HCT116 (cell line): ENCODE data around the gene MED25. TPM values are rescaled to one million over a fixed set of nuclear protein-coding genes. Genes with fewer than 3 reads are reported as not detected.

Experiments used
- ATAC-seq: fragments of 200-7000 bp; cut with Tn5 transposase; 2 replicates; pipeline ENCODE4 v1.9.1; 2020; ENCODE audit warnings: mild to moderate bottlenecking, moderate library complexity
- BruUV-seq: library from RNA; stranded (reverse); fragments of 400-500 nt; replicated peaks from 2 replicates; lab custom pipeline; 2021; lab: Mats Ljungman, UMichigan
- CTCF ChIA-PET: fragments of 300-600 bp; sonication (Branson Sonifier 250); formaldehyde crosslinking; loops from one replicate; lab custom pipeline; 2021; ENCODE audit warnings: antibody characterized with exemption; lab: Charles Lee
- POLR2A ChIA-PET: fragments of 300-600, 350-600 bp; sonication (Branson Sonifier 250); formaldehyde crosslinking; loops from one replicate; lab custom pipeline; 2021; ENCODE audit warnings: antibody characterized with exemption; lab: Charles Lee
- RAD21 ChIA-PET, 2 experiments: fragments of 300-600 bp; sonication (Branson Sonifier 250); formaldehyde crosslinking; loops; one replicate each; lab custom pipeline; 2023; ENCODE audit warnings: low total read pairs in 2 of 2; ENCODE audit not compliant: uncharacterized antibody in 2 of 2, unreplicated experiment in 2 of 2, low non-redundant PET in 1 of 2; lab: Charles Lee
- DNase-seq: peaks from one replicate; pipeline ENCODE4 v3.0.0-alpha.2; 2010; ENCODE audit warnings: low read depth, low spot score
- H2AFZ ChIP-seq: fragments of 200-600 bp; shearing (Covaris generic), sonication (generic); 2 replicates; pipeline ENCODE4 v1.6.1; 2017; ENCODE audit warnings: low read depth, mixed run types, mixed read lengths, antibody characterized with exemption, low read length; ENCODE audit not compliant: poor library complexity, severe bottlenecking
- H3K27ac ChIP-seq: 2 replicates; pipeline ENCODE4 v1.5.1; 2012; ENCODE audit warnings: low read depth, low read length
- H3K27me3 ChIP-seq: fragments of 200-600 bp; sonication (generic); 2 replicates; pipeline ENCODE4 v1.6.1; 2016; ENCODE audit warnings: mixed run types, low read length, mixed read lengths; ENCODE audit not compliant: insufficient read depth
- H3K36me3 ChIP-seq, 2 experiments: fragments of 200-500 bp in 1 of 2; fragments of 200-600 bp in 1 of 2; sonication (Bioruptor generic) in 1 of 2; sonication (generic) in 1 of 2; 2 replicates each; pipeline versions ENCODE4 v1.5.1 to v1.6.1; 2014 to 2016; ENCODE audit warnings: low read length in 2 of 2, inconsistent platforms in 1 of 2, mixed read lengths in 1 of 2, mixed run types in 1 of 2; ENCODE audit not compliant: insufficient read depth in 2 of 2, control insufficient read depth in 1 of 2
- H3K4me1 ChIP-seq, 2 experiments: fragments of 200-600 bp in 1 of 2; sonication (generic) in 1 of 2; 2 replicates each; pipeline versions ENCODE4 v1.5.1 to v1.6.1; 2012 to 2017; ENCODE audit warnings: low read length in 2 of 2, inconsistent platforms in 1 of 2, mild to moderate bottlenecking in 1 of 2, mixed read lengths in 1 of 2, mixed run types in 1 of 2, moderate library complexity in 1 of 2; ENCODE audit not compliant: insufficient read depth in 2 of 2, control insufficient read depth in 1 of 2
- H3K4me2 ChIP-seq: fragments of 200-600 bp; sonication (generic); 2 replicates; pipeline ENCODE4 v1.6.1; 2017; ENCODE audit warnings: mixed run types, low read length, mixed read lengths
- H3K4me3 ChIP-seq, 2 experiments: fragments of 200-600 bp in 1 of 2; sonication (generic) in 1 of 2; replicated peaks in 1 of 2; 2 replicates each; pipeline ENCODE4 v1.5.1; 2011 to 2016; ENCODE audit warnings: low read length in 2 of 2, control low read depth in 1 of 2, low read depth in 1 of 2, mild to moderate bottlenecking in 1 of 2, mixed read lengths in 1 of 2, mixed run types in 1 of 2
- H3K79me2 ChIP-seq: fragments of 200-600 bp; sonication (generic); 2 replicates; pipeline ENCODE4 v1.6.1; 2017; ENCODE audit warnings: mild to moderate bottlenecking, mixed run types, low read length, moderate library complexity, mixed read lengths; ENCODE audit not compliant: insufficient read depth
- H3K9ac ChIP-seq: fragments of 200-600 bp; sonication (generic); 2 replicates; pipeline ENCODE4 v1.6.1; 2016; ENCODE audit warnings: low read length, mixed read lengths
- H3K9me2 ChIP-seq: fragments of 200-600 bp; sonication (generic), shearing (Covaris generic); 2 replicates; pipeline ENCODE4 v1.6.1; 2017; ENCODE audit warnings: mixed run types, mild to moderate bottlenecking, moderate library complexity; ENCODE audit not compliant: insufficient read depth
- H3K9me3 ChIP-seq, 2 experiments: fragments of 200-500 bp in 1 of 2; fragments of 200-600 bp in 1 of 2; sonication (Bioruptor generic) in 1 of 2; sonication (generic) in 1 of 2; 2 replicates each; pipeline ENCODE4 v1.6.1; 2014 to 2017; ENCODE audit warnings: low read length in 2 of 2, mixed read lengths in 2 of 2, inconsistent platforms in 1 of 2, low read depth in 1 of 2, mild to moderate bottlenecking in 1 of 2, mixed run types in 1 of 2, moderate library complexity in 1 of 2; ENCODE audit not compliant: control insufficient read depth in 1 of 2, insufficient read depth in 1 of 2
- H4K20me1 ChIP-seq: fragments of 200-600 bp; sonication (generic), shearing (Covaris generic); 2 replicates; pipeline ENCODE4 v1.6.1; 2017; ENCODE audit warnings: mixed run types, mild to moderate bottlenecking, moderate library complexity; ENCODE audit not compliant: insufficient read depth
- CBX3 ChIP-seq: IDR thresholded peaks from 2 replicates; pipeline ENCODE4 v1.6.1; 2012; ENCODE audit warnings: low read depth
- CEBPB ChIP-seq: IDR thresholded peaks from 2 replicates; pipeline ENCODE4 v1.6.1; 2012; ENCODE audit warnings: low read depth
- EGR1 ChIP-seq: IDR thresholded peaks from 2 replicates; pipeline ENCODE4 v1.6.1; 2012; ENCODE audit warnings: low read depth
- ELF1 ChIP-seq: IDR thresholded peaks from 2 replicates; pipeline ENCODE4 v1.6.1; 2012; ENCODE audit warnings: low read depth, borderline replicate concordance
- EZH2 ChIP-seq: fragments of 200-600 bp; sonication (generic); IDR thresholded peaks from 2 replicates; pipeline ENCODE4 v1.6.1; 2017; ENCODE audit warnings: antibody characterized with exemption, mixed run types
- EZH2phosphoT487 ChIP-seq: fragments of 200-600 bp; IDR thresholded peaks from 2 replicates; pipeline ENCODE4 v1.6.1; 2018; ENCODE audit warnings: antibody characterized with exemption, borderline replicate concordance
- FOSL1 ChIP-seq: IDR thresholded peaks from 2 replicates; pipeline ENCODE4 v1.6.1; 2012; ENCODE audit warnings: low read depth
- POLR2A ChIP-seq: IDR thresholded peaks from 2 replicates; pipeline ENCODE4 v1.7.0; 2011; ENCODE audit warnings: borderline replicate concordance; ENCODE audit not compliant: insufficient read depth, insufficient read length; ENCODE audit errors: extremely low read depth
- POLR2AphosphoS5 ChIP-seq: IDR thresholded peaks from 2 replicates; pipeline ENCODE4 v1.6.1; 2011; ENCODE audit warnings: mild to moderate bottlenecking, low read depth, low read length, moderate library complexity
- RAD21 ChIP-seq: IDR thresholded peaks from 2 replicates; pipeline ENCODE4 v1.6.1; 2012; ENCODE audit warnings: low read depth, mild to moderate bottlenecking
- SIN3A ChIP-seq: IDR thresholded peaks from 2 replicates; pipeline ENCODE4 v1.6.1; 2012; ENCODE audit warnings: low read depth
- SP1 ChIP-seq: IDR thresholded peaks from 2 replicates; pipeline ENCODE4 v1.6.1; 2012; ENCODE audit warnings: low read depth
- SRF ChIP-seq: IDR thresholded peaks from 2 replicates; pipeline ENCODE4 v1.6.1; 2012; ENCODE audit warnings: low read depth
- YY1 ChIP-seq: IDR thresholded peaks from 2 replicates; pipeline ENCODE4 v1.6.1; 2011; ENCODE audit warnings: low read length, low read depth, moderate library complexity, mild to moderate bottlenecking; ENCODE audit not compliant: insufficient replicate concordance; ENCODE audit errors: extremely low read depth
- ZBTB33 ChIP-seq: IDR thresholded peaks from 2 replicates; pipeline ENCODE4 v1.6.1; 2011; ENCODE audit warnings: mild to moderate bottlenecking, low read length, moderate library complexity; ENCODE audit not compliant: insufficient replicate concordance; ENCODE audit errors: extremely low read depth
- ZNF274 ChIP-seq: fragments of 200-500 bp; sonication (Bioruptor generic); IDR thresholded peaks from 2 replicates; pipeline ENCODE4 v1.6.1; 2014; ENCODE audit warnings: mild to moderate bottlenecking, low read depth, low read length, inconsistent platforms
- intact Hi-C: fragments of 100-400 bp; cut with micrococcal nuclease; formaldehyde crosslinking; loops from 2 replicates; pipeline ENCODE4 v1.10.0; 2022
- total RNA-seq: library from RNA; stranded (reverse); gene quantifications from one replicate; pipeline ENCODE4 v1.2.1, GENCODE V29; 2021; ENCODE audit not compliant: unreplicated experiment
- TF ChIP-seq, protein P1 (sequence below): IDR thresholded peaks from 2 replicates; pipeline ENCODE4 v1.6.1; 2012
- TF ChIP-seq, protein P2 (sequence below): IDR thresholded peaks from 2 replicates; pipeline ENCODE4 v1.6.1; 2012

The MED25 gene
- total RNA-seq, 1 experiment from 2014 or later: 77.7 TPM

GRCh38 chr19:49829721-49830120 is 11.6 kb downstream of the MED25 start:
- H3K4me1 ChIP-seq: no peaks in the 10 kb centered on the region
- no peaks in the 10 kb centered on the region for H3K9me3 ChIP-seq
- no peaks in the 10 kb centered on the region for H4K20me1 ChIP-seq
- H3K27me3 ChIP-seq: no peaks in the 10 kb centered on the region
- H2AFZ ChIP-seq: no peak overlapping the region
- ChIA-PET POLR2A (interaction anchor here (0.6 kb wide), 1 partner anchor 8 kb away, joined by 3 read pairs; no protein-coding TSS in a partner anchor), RAD21 (interaction anchor here in 1 of 2 experiments (0.7 kb wide), 1 partner anchor 486 kb away, joined by 4 read pairs; no protein-coding TSS in a partner anchor), CTCF (no interaction called here)
- no peak for ATAC-seq
- no peak for DNase-seq
- TF ChIP-seq, protein P1, sequence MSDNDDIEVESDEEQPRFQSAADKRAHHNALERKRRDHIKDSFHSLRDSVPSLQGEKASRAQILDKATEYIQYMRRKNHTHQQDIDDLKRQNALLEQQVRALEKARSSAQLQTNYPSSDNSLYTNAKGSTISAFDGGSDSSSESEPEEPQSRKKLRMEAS: no peak
- TF ChIP-seq CEBPB (no peak), SRF (no peak), EGR1 (no peak), RAD21 (no peak), SP1 (no peak), EZH2 (no peak), POLR2AphosphoS5 (no peak), ELF1 (no peak), YY1 (no peak), ZBTB33 (no peak), ZNF274 (no peak), FOSL1 (no peak), SIN3A (no peak), POLR2A (no peak), EZH2phosphoT487 (no peak), CBX3 (no peak)
- TF ChIP-seq, protein P2, sequence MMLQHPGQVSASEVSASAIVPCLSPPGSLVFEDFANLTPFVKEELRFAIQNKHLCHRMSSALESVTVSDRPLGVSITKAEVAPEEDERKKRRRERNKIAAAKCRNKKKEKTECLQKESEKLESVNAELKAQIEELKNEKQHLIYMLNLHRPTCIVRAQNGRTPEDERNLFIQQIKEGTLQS: no peak
- no peak overlapping the region for H3K4me2 ChIP-seq
- no peaks in the 10 kb centered on the region for H3K9me2 ChIP-seq
- no peak overlapping the region for H3K27ac ChIP-seq
- peaks cover 11 to 25% of the 10 kb centered on the region in 2 experiments; a peak in 3 of 4 replicates for H3K36me3 ChIP-seq
- no peak overlapping the region for H3K9ac ChIP-seq
- no TSS peak for BruUV-seq
- peaks cover 27% of the 10 kb centered on the region for H3K79me2 ChIP-seq
- intact Hi-C loops: no loop called here
- H3K4me3 ChIP-seq: no peak overlapping the region
